Erythroblast (primary cell): ENCODE measurements around the gene PDLIM7.
A peak's percentile ranks its signal among the peaks of the same experiment; 100 is the strongest.

ENCODE experiments used
- DNase-seq, 2 experiments: peaks; one replicate each; lab custom pipeline; 2025; lab: John Stamatoyannopoulos, UW
- GATA1 ChIP-seq: IDR thresholded peaks from 2 replicates; pipeline ENCODE4 v1.6.1; 2011; ENCODE audit warnings: low read depth, mild to moderate bottlenecking, control low read depth, low read length, moderate library complexity
- POLR2A ChIP-seq: IDR thresholded peaks from 2 replicates; pipeline ENCODE4 v1.6.1; 2011; ENCODE audit warnings: mild to moderate bottlenecking, low read length

Gene PDLIM7

GRCh38 chr5:177473443-177474001 lies 23.9 kb downstream of the PDLIM7 start, which contains the start of gene DBN1:
DBN1 (minus strand) TSS chr5:177473634; CDS start chr5:177473521, 113 bp downstream.
- peak in 1 of 2 experiments; percentile 37 for DNase-seq
- TF ChIP-seq GATA1 (no peak), POLR2A (no peak)

DNA sequence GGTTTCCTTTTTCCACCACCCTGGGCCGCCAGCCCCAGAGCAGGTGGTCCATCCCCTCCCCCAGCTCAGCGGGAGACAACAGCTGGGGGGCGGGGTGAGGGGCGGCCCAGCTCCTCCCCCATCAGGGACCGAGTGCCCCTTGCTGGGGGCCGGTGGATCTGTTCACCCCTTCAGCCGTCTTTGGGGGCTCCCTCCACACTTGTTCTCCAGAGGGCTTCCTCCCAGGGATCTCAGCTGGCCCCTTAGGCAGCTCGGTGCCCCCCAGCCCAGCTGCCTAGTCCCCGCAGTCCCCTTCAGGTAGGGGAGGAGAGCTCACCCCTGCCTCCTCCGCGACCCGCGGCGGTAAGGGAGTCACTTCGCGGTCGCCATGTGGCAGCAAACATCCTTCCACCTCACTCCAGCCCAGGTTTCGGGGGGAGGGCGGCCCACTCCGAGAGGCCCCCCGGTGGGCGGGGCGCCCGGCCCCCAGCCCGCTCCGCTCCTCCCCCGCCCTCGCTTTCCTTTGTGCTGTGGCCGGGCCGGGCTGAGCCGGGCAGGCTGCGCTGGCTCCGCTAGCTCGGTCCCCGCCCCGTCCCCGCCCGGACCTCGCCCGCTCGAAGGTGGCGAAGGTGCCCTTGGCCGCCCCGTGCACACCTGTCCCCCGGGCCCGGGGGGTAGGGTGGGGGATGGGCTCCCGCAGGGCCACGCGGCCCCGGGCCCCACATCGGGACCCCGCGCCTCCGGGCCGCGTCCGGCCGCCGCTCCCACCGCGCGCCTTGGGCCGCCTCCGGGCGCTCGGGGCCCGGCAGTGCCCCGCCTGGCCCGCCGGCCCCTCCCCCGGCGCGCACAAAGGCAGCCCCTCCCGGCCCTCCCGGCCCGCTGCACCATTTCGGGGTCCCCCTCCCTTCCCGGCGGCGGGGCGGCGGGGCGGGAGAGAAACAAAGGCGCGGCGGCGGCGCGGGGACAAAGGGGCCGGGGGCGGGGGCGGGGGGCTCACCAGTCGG lies 24.7 kb downstream of the PDLIM7 start:
- DNase-seq = no peak
- no peak for TF ChIP-seq POLR2A
- TF ChIP-seq GATA1 = no peak

- DNase-seq = no peak
- TF ChIP-seq POLR2A (no peak), GATA1 (no peak)
These were observed 25.6 kb downstream of the PDLIM7 start for GRCh38 chr5:177471610-177472356.

DNA sequence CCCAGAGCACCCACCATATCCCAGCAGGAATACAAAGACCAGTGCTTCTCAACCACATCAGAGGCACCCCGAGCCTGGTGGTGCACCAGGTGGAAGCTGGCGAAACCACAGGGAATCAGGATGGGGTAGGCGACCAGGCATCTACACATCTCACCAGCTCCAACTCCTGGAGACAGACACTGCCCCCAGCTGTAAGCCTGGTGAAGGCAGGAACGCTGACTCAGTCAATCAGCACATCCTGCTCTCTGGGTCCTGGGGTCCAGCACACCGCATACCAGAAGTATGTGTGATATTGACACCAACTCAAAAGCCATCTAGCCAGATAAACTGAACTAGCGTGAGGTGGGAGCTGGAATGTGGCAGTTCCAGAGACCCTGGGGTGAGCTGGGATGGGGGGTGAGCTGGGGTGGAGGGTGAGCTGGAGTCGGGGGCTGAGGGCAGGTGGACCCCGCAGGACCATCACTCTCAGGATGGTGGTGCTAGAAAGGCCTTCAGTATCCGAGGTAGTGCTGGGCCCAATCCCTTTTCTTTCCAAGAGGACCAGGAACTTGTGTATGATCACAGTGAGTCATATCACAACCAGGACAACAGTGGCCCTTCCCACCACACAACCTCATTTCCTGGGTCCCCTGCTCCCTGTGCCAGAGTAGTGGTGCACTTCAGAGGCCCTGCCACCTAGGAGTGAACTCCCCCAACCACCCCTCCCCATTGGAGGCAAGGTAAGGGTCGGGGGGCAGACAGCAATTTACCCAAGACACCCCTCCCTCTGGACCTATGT lies 26.5 kb downstream of the PDLIM7 start:
- TF ChIP-seq GATA1 = no peak
- no peak for TF ChIP-seq POLR2A
- no peak for DNase-seq

DNA sequence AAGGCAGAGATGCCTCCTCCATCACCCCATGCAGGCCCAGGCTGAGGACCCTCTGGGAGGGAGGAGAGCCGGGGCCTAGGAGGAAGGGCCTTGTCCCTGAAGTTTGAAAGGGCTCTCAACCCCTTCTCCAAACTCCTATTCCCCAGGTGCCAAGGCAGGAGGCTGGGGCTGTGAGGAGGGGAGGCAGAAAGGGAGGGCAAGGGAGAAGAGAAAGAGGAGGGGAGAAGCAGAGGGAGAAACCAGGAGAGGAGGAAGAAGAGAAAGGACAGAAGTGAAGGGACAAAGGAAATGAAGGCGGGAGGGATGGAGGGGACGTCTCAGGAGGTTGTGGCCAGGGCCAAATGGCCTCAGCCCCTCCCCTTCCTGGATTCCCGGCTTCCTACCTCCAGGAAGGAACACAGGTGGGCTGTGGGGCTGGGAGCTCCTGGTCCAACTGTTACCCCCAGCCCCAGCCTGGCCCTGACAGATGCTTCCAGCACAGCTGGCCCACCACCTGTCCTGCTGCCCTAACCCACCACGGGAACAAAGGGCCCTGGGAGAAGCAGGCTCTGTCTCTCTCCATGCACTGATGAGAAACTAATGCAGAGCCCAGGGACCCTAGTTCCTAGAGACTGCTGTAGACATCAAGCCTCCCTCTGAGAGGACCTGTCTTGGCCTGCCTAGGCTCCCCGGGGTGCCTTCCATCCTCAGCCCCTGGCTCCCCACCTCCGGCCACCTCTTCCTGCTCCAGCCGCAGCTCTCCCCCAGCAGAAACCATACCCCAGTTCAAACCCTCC lies 27.5 kb downstream of the PDLIM7 start:
- TF ChIP-seq GATA1 = no peak
- TF ChIP-seq POLR2A = no peak
- no peak for DNase-seq

DNA sequence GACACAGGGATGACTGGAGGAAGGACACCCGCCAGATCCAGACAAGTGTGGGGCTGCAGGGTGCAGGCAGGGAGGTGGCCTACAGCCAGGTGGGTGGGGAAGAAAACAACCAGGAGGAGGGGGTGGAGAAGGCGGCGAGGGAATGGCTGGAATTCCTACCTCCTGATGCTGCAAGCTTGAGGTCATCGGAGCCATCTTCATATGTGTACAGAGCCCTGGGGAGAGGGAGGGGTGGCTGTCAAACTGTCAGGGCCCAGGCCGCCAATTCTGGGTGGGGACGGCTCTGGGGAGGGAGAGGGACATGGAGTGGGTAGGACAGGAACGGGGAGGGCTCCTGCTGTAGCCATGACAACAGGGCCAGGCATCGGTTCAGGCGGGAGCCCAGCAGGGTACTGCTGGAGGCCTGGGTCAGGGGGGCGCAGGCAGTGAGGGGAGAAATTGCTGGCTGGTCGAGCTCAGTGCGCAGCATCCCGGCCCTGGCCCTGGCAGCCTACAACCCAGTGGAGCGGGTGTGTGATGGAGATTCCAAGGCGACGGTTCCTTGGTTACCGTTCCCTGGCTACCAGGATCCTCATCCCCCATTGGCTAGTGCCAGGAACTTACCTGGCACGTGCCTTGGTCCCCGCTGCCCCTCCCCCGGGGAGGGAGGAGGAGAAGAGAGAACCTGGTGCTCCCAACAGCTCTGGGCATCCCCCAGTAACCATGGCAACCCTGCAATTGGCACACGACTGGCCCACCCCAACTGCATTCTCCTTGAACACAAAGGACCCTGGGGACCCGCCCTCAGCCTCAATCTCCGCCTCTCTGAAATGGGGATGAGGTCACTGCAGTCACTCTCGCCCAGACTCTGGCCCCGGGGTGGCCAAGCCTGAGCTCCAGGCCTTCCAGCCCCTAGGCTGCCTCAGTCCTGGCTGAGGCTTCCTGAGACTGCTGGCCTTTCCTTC lies 28.4 kb downstream of the PDLIM7 start:
- TF ChIP-seq GATA1 (no peak), POLR2A (no peak)
- DNase-seq = no peak

- TF ChIP-seq GATA1 (no peak), POLR2A (no peak)
- no peak for DNase-seq
These were observed 29.1 kb downstream of the PDLIM7 start for GRCh38 chr5:177468329-177468684.

- TF ChIP-seq GATA1 = no peak
- TF ChIP-seq POLR2A = no peak
- no peak for DNase-seq
These were observed 30.0 kb downstream of the PDLIM7 start for GRCh38 chr5:177467436-177467835.

DNA sequence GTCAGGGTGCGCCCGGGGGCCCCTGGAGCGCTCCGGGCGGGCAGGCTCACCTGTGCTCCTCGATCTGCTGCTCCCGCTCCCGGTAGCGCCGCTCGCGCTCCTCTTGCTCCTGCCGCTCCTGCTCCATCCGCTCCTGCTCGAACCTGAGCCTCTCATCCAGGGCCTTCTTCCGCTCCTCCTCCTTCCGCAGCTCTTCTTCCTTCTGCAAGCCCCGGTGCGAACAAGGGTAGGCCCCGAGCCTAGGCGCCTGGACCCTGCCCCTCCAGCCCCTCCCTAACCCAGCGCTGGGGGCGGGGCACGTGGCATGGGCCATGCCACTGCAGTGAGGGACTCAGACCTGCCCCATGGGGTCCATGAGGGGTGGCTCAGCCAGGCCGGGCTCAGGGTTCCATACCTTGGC lies 30.5 kb downstream of the PDLIM7 start:
- no peak for DNase-seq
- TF ChIP-seq GATA1 (no peak), POLR2A (no peak)

DNA sequence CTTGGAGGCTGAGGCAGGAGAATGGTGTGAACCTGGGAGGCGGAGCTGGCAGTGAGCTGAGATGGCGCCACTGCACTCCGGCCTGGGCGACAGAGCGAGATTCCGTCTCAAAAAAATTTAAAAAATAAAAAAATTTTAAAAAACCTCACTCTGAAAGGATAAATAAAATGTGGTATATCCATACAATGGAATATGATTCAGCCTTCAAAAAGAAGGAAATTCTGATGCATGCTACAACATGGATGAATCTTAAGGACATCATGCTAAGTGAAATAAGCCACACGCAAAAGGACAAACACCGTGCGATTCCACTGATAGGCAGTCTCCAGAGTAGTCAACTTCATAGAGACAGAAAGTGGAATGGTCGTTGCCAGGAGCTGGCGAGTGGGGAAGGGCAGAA lies 32.4 kb downstream of the PDLIM7 start:
- DNase-seq = no peak
- TF ChIP-seq POLR2A (no peak), GATA1 (no peak)

DNA sequence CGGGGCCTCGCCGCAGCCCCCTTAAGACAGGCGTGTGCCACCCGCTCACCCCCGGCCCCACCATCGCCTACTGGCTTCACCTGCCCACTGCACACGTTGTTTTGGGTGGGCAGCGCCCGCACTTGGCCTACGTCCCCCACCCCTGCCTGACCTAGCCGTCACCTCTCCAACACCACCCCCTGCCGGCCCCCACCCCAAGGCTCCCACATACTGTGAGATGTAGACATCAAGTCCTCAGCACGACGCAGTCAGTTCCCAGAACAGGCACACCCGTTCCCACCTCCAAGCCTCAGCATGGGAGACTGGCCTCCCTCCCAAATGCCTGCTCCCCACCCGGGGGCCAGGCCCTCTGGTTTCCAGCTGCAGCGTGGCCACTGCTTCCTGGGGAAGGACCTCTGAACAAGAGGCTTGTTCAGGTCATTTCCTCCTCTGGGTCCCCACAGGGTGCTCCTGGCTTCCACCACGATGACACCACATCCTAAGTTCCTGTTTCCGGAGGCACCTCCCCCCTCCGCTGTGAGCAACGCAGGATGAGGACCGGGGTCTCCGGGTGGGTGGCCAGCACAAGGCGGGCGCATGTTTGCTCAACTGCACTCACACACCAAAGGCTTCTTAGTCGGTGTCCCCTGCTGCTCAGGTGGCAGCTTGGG lies 35.3 kb downstream of the PDLIM7 start:
- TF ChIP-seq GATA1 (no peak), POLR2A (no peak)
- DNase-seq = no peak
